Smooth muscle cell (in vitro differentiated cells): Measurements from ENCODE around the gene SBNO2. TPM values are rescaled to one million over a fixed set of nuclear protein-coding genes. Genes with fewer than 3 reads are reported as not detected.

Experiments used
- DNase-seq: peaks from one replicate; lab custom pipeline; 2025; ENCODE audit not compliant: unreplicated experiment; lab: John Stamatoyannopoulos, UW
- H2AFZ ChIP-seq: fragments of 200-600 bp; sonication (generic); 2 replicates; pipeline ENCODE4 v1.6.0; 2016; ENCODE audit warnings: antibody characterized with exemption, low read depth, mild to moderate bottlenecking
- H3F3A ChIP-seq: fragments of 200-600 bp; sonication (generic); 2 replicates; pipeline ENCODE4 v1.6.0; 2017; ENCODE audit warnings: antibody characterized with exemption, low read depth
- H3K27ac ChIP-seq: fragments of 200-600 bp; sonication (generic); 2 replicates; pipeline ENCODE4 v1.5.1; 2016; ENCODE audit warnings: low read depth, mild to moderate bottlenecking
- H3K27me3 ChIP-seq: fragments of 200-600 bp; sonication (generic); 2 replicates; pipeline ENCODE4 v1.6.1; 2016; ENCODE audit warnings: low read depth, mild to moderate bottlenecking
- H3K36me3 ChIP-seq: fragments of 200-600 bp; sonication (generic); 2 replicates; pipeline ENCODE4 v1.5.1; 2016; ENCODE audit warnings: low read depth
- H3K4me1 ChIP-seq: fragments of 200-600 bp; sonication (generic); 2 replicates; pipeline ENCODE4 v1.5.1; 2016; ENCODE audit warnings: low read depth
- H3K4me2 ChIP-seq: fragments of 200-600 bp; sonication (generic); 2 replicates; pipeline ENCODE4 v1.6.0; 2016; ENCODE audit warnings: mild to moderate bottlenecking
- H3K4me3 ChIP-seq: fragments of 200-600 bp; sonication (generic); 2 replicates; pipeline ENCODE4 v1.5.1; 2016; ENCODE audit warnings: mild to moderate bottlenecking
- H3K79me2 ChIP-seq: fragments of 200-600 bp; sonication (generic); 2 replicates; pipeline ENCODE4 v1.6.0; 2016; ENCODE audit warnings: low read depth, mild to moderate bottlenecking
- H3K9ac ChIP-seq: fragments of 200-600 bp; sonication (generic); 2 replicates; pipeline ENCODE4 v1.6.0; 2016; ENCODE audit warnings: low read depth
- H3K9me3 ChIP-seq: fragments of 200-600 bp; sonication (generic); replicated peaks from 2 replicates; pipeline ENCODE4 v1.5.1; 2016; ENCODE audit warnings: low read depth
- H4K20me1 ChIP-seq: fragments of 200-600 bp; sonication (generic); 2 replicates; pipeline ENCODE4 v1.6.0; 2016; ENCODE audit warnings: low read depth
- CTCF ChIP-seq: fragments of 200-600 bp; sonication (generic); IDR thresholded peaks from 2 replicates; pipeline ENCODE4 v1.5.1; 2017; ENCODE audit warnings: borderline replicate concordance, mild to moderate bottlenecking, antibody characterized with exemption; ENCODE audit not compliant: insufficient read depth, poor library complexity, severe bottlenecking
- WGBS: methylation state at CpG from one replicate; pipeline ENCODE4 v1.1.7; 2016; ENCODE audit warnings: low lambda C conversion rate; 5-methylcytosine and 5-hydroxymethylcytosine counted together
- polyA plus RNA-seq: library from polyadenylated mRNA; unstranded; fragments of >200 nt; fragmentation: Nextera tagmentation; extraction: Ambion mirVana; gene quantifications from 2 replicates; pipeline ENCODE4 v1.2.1, GENCODE V29; 2016
- total RNA-seq: library from RNA; depleted of rRNA; stranded (reverse); fragments of >200 nt; gene quantifications from 2 replicates; pipeline ENCODE4 v1.2.3, GENCODE V29; 2014

The SBNO2 gene
- total and polyA plus RNA-seq, 2 experiments from 2014 or later = 16.4 to 17.6 TPM

GRCh38 chr19:1126984-1127760 lies 46.9 kb downstream of the SBNO2 start:
- Histone ChIP-seq H3K4me1 (no peaks in the 10 kb centered on the region), H3K27me3 (no peaks in the 10 kb centered on the region), H2AFZ (no peak overlapping the region), H3K4me3 (no peak overlapping the region), H4K20me1 (peaks cover 90% of the 10 kb centered on the region), H3K27ac (no peak overlapping the region), H3F3A (no peaks in the 10 kb centered on the region), H3K9ac (no peak overlapping the region), H3K79me2 (peaks cover 67% of the 10 kb centered on the region), H3K4me2 (no peak overlapping the region), H3K9me3 (no peaks in the 10 kb centered on the region), H3K36me3 (no peaks in the 10 kb centered on the region)
- TF ChIP-seq CTCF = no peak
- DNase-seq = no peak
- WGBS = 96% methylated on average over 28 of the region's 33 CpGs

GRCh38 chr19:1125601-1126467 lies 48.2 kb downstream of the SBNO2 start:
- 87% methylated on average over 33 of the region's 33 CpGs for WGBS
- Histone ChIP-seq H3K9me3 (no peaks in the 10 kb centered on the region), H3F3A (no peaks in the 10 kb centered on the region), H3K27ac (peak overlapping the region; percentile 15), H3K4me1 (no peaks in the 10 kb centered on the region), H3K4me2 (no peak overlapping the region), H3K79me2 (peaks cover 58% of the 10 kb centered on the region), H3K9ac (no peak overlapping the region), H4K20me1 (peaks cover 88% of the 10 kb centered on the region), H2AFZ (no peak overlapping the region), H3K27me3 (no peaks in the 10 kb centered on the region), H3K4me3 (no peak overlapping the region), H3K36me3 (no peaks in the 10 kb centered on the region)
- no peak for DNase-seq
- no peak for TF ChIP-seq CTCF

- Histone ChIP-seq H3K27ac (no peak overlapping the region), H3K4me3 (no peak overlapping the region), H3K9ac (no peak overlapping the region), H3K79me2 (peaks cover 50% of the 10 kb centered on the region), H3K4me2 (no peak overlapping the region), H2AFZ (no peak overlapping the region), H3K9me3 (no peaks in the 10 kb centered on the region), H4K20me1 (peaks cover 71% of the 10 kb centered on the region), H3F3A (no peaks in the 10 kb centered on the region), H3K4me1 (no peaks in the 10 kb centered on the region), H3K27me3 (no peaks in the 10 kb centered on the region), H3K36me3 (no peaks in the 10 kb centered on the region)
- no peak for TF ChIP-seq CTCF
- no peak for DNase-seq
- 95% methylated on average over 19 of the region's 23 CpGs for WGBS
Measured at GRCh38 chr19:1123885-1124677, 50.0 kb downstream of the SBNO2 start.
